B cell (primary cell): ENCODE data around the gene RGS7.

ENCODE experiments used
- CTCF ChIP-seq: fragments of 200-600 bp; IDR thresholded peaks from one replicate; pipeline ENCODE4 v1.8.0; 2022; ENCODE audit warnings: antibody characterized with exemption, mild to moderate bottlenecking
- EZH2 ChIP-seq: IDR thresholded peaks from 2 replicates; pipeline ENCODE4 v1.6.1; 2012; ENCODE audit warnings: borderline replicate concordance, low read depth, mild to moderate bottlenecking, moderate library complexity, low read length; ENCODE audit not compliant: insufficient read depth, poor library complexity, severe bottlenecking

- no peak for TF ChIP-seq CTCF
- no peak for TF ChIP-seq EZH2
These were observed 386.8 kb downstream of the RGS7 start for GRCh38 chr1:240970253-240970652.
